ENCODE measurements around the gene TMEM176B. TPM values are rescaled to one million over a fixed set of nuclear protein-coding genes. Genes with fewer than 3 reads are reported as not detected.

The TMEM176B gene
- total and polyA plus RNA-seq, 2 of the 13 experiments (the other 11 are each of a cell fraction or from before 2014, with no cell fraction given), result not detected

GRCh38 chr7:150842716-150843115 is 42.6 kb upstream of the TMEM176B start (continued):
- TF ChIP-seq ZBTB37 (CRISPR knock-in tag; IDR thresholded peaks at IDR 0.05) (no peak), SP1 (IDR thresholded peaks at IDR 0.05) (no peak), SP1 (CRISPR knock-in tag; IDR thresholded peaks at IDR 0.05) (no peak), MLX (CRISPR knock-in tag; IDR thresholded peaks at IDR 0.05) (no peak), ZNF12 (CRISPR knock-in tag; IDR thresholded peaks at IDR 0.05) (no peak)

GRCh38 chr7:150842018-150842417 is 41.9 kb upstream of the TMEM176B start:
- Histone ChIP-seq H3K27me3 (ENCODE audit: control insufficient read depth in 1 of 2, insufficient read depth in 2 of 2, low read length in 2 of 2) (peaks cover 3 to 6% of the 10 kb centered on the region in 2 experiments; a peak in 1 of 5 replicates), H3K4me3 (replicated peaks in 1 of 3; ENCODE audit: insufficient read depth in 1 of 3, low read depth in 2 of 3, low read length in 3 of 3) (no peak overlapping the region), H3K9ac (ENCODE audit: insufficient read depth, low read depth, low read length) (no peak overlapping the region), H3K27ac (ENCODE audit: extremely low read length, insufficient read depth, low read length) (no peak overlapping the region), H3K4me2 (ENCODE audit: low read depth, low read length) (no peak overlapping the region), H3K36me3 (replicated peaks in 1 of 2; ENCODE audit: control insufficient read depth in 1 of 2, insufficient read depth in 2 of 2, low read length in 2 of 2) (no peaks in the 10 kb centered on the region), H3K4me1 (ENCODE audit: insufficient read depth, low read length) (no peaks in the 10 kb centered on the region), H4K20me1 (ENCODE audit: insufficient read depth, low read length) (no peaks in the 10 kb centered on the region), H3K79me2 (ENCODE audit: insufficient read depth, low read length) (no peaks in the 10 kb centered on the region), H3K9me3 (ENCODE audit: low read length) (no peaks in the 10 kb centered on the region), H2AFZ (ENCODE audit: low read length) (no peak overlapping the region)
- no peak for ATAC-seq
- ChIA-PET POLR2A (no interaction called here), CTCF (ENCODE audit: low intra/inter-chr PET ratio, low total read pairs) (no interaction called here)
- in situ Hi-C loops (cut with HindIII; ENCODE audit: extremely low pct_ligation_motif_present, low pct_unique_long_range_greater_than_20kb), result no loop called here
- BruUV-seq (replicated peaks), result no TSS peak
- intact Hi-C loops (cut with micrococcal nuclease; ENCODE audit: unreplicated experiment), result no loop called here
- no CpG with 5 or more reads among the region's 3 CpGs for WGBS (ENCODE audit: low lambda C conversion rate)
- no peak for DNase-seq (ENCODE audit: low spot score)
- no peak for FAIRE-seq
- TF ChIP-seq GATAD2A (CRISPR knock-in tag; IDR thresholded peaks at IDR 0.05) (no peak), ZNF720 (CRISPR knock-in tag; IDR thresholded peaks at IDR 0.05) (no peak), ZNF639 (CRISPR knock-in tag; conservative IDR thresholded peaks at IDR 0.05) (no peak), RAD51 (IDR thresholded peaks at IDR 0.05; ENCODE audit: borderline replicate concordance) (no peak), ZNF292 (CRISPR knock-in tag; IDR thresholded peaks at IDR 0.05; ENCODE audit: borderline replicate concordance, low read depth) (no peak), SALL2 (CRISPR knock-in tag; IDR thresholded peaks at IDR 0.05) (no peak), TOPORS (CRISPR knock-in tag; IDR thresholded peaks at IDR 0.05) (no peak), SKIL (CRISPR knock-in tag; IDR thresholded peaks at IDR 0.05; ENCODE audit: borderline replicate concordance) (no peak), MXD3 (CRISPR knock-in tag; IDR thresholded peaks at IDR 0.05) (no peak), NFRKB (IDR thresholded peaks at IDR 0.05) (no peak), ZNF263 (CRISPR knock-in tag; IDR thresholded peaks at IDR 0.05) (no peak), MED8 (CRISPR knock-in tag; IDR thresholded peaks at IDR 0.05; ENCODE audit: insufficient replicate concordance) (no peak), PHF21A (CRISPR knock-in tag; IDR thresholded peaks at IDR 0.05) (no peak), ZNF33B (CRISPR knock-in tag; IDR thresholded peaks at IDR 0.05) (no peak), ZNF792 (CRISPR knock-in tag; IDR thresholded peaks at IDR 0.05) (no peak), RARA (CRISPR knock-in tag; IDR thresholded peaks at IDR 0.05) (no peak), SOX5 (CRISPR knock-in tag; IDR thresholded peaks at IDR 0.05; ENCODE audit: borderline replicate concordance) (no peak)
